HG03039 (cell line): ENCODE measurements around the gene CST6.
A peak's percentile ranks its signal among the peaks of the same experiment; 100 is the strongest.

Experiments
- ATAC-seq: cut with Tn5 transposase; IDR thresholded peaks from one replicate; pipeline ENCODE4 v1.9.1; 2021; ENCODE audit warnings: mild to moderate bottlenecking, moderate library complexity; ENCODE audit not compliant: unreplicated experiment

Gene CST6

GRCh38 chr11:66042996-66043906 lies 31.4 kb downstream of the CST6 start:
- ATAC-seq: no peak

- ATAC-seq: no peak
These were observed 32.9 kb downstream of the CST6 start for GRCh38 chr11:66044757-66045156.

- no peak for ATAC-seq
These were observed 33.4 kb downstream of the CST6 start for GRCh38 chr11:66045177-66045639.

GRCh38 chr11:66046901-66047300 lies 35.1 kb downstream of the CST6 start:
- ATAC-seq: no peak

GRCh38 chr11:66047541-66048365 lies 35.9 kb downstream of the CST6 start:
- ATAC-seq: no peak

GRCh38 chr11:66048547-66049323 lies 36.9 kb downstream of the CST6 start, which contains the start of gene GAL3ST3:
GAL3ST3 (minus strand) TSS chr11:66049161; CDS start chr11:66045415, 3,746 bp downstream.
- no peak for ATAC-seq

- ATAC-seq: no peak
These were observed 38.9 kb downstream of the CST6 start for GRCh38 chr11:66050581-66051231.

GRCh38 chr11:66051371-66051765 lies 39.6 kb downstream of the CST6 start:
- ATAC-seq: no peak

GRCh38 chr11:66051766-66052663 lies 40.2 kb downstream of the CST6 start, which contains the start of gene SF3B2:
SF3B2 (plus strand) TSS chr11:66052364; CDS start chr11:66052385, 21 bp downstream.
- peak; percentile 88 for ATAC-seq

- no peak for ATAC-seq
These were observed 40.8 kb downstream of the CST6 start for GRCh38 chr11:66052664-66052982.

GRCh38 chr11:66055021-66055420 lies 43.2 kb downstream of the CST6 start:
- no peak for ATAC-seq

- no peak for ATAC-seq
These were observed 44.7 kb downstream of the CST6 start for GRCh38 chr11:66056501-66056900.

- no peak for ATAC-seq
These were observed 48.3 kb downstream of the CST6 start for GRCh38 chr11:66059966-66060680.

- no peak for ATAC-seq
These were observed 49.5 kb downstream of the CST6 start for GRCh38 chr11:66061268-66061667.

- no peak for ATAC-seq
These were observed 50.6 kb downstream of the CST6 start for GRCh38 chr11:66062408-66062807.
